Activated T-helper 1 cell treated with anti-CD3 and anti-CD28 coated beads, Interleukin-2, amount 50 U/mL, for 16 hours (primary cell): ENCODE data around the gene MEGF9.

Source experiments
- DNase-seq, 2 donors: peaks; one replicate each; pipeline ENCODE4 v3.0.0-alpha.2; 2020; ENCODE audit warnings: low read depth in 1 of 2, low spot score in 1 of 2

Gene MEGF9

DNA sequence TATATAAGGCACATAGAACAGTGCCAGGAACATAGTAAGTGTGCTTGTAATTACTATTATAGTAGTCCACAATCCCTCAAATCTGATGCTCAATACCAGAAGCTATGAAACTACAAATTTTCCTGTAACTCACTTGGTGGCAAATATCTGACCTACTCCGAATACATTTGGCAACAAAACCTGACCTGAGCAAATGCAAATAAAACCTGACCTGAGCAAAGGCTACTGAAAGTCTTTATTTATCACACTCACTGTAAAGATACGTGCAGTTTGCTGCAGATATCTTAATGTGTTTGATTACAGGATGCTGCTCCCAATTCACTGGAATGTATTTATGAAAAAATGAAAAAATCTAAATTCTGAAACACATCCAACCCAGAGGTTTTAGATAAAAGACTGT, 7.1 kb downstream of the MEGF9 start:
- DNase-seq, result no peak

DNA sequence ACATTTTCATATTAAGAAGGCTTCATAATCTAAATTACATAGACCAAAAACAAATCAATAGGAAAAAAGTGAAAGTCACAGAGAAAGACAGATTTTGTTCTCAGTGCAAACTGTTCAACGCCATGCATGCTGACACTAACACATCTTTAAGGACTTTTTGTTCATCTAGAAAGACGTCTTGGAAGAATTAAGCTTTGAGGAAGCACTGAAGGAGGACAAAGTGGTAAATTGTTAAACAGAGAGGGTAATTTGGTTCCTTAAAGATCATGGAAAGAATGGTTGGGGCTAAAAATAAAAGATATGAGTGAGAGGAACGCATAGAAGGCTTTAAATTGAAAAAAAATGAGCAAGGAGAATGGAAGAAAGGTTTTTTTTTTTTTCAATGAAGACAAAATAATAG, 9.1 kb downstream of the MEGF9 start:
- DNase-seq, result no peak

DNA sequence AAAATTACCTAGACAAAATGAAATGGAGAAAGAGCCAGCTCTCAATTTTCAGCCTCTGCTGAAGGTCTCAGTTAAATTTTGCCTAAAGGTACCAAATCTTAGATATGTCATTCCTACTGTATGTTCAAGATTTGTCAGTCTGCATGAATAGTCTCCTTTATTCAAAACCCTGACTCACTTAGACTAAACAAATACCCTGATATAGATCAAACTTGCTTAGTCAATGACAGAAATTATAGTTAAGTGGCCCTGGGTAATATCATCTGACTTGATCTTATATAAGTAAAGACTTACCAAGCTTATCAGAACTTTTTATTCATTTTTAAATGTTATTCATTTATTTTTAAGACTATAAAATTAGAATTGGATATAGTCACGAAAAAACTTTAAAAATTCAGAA, 12.2 kb downstream of the MEGF9 start:
- DNase-seq, result no peak

DNA sequence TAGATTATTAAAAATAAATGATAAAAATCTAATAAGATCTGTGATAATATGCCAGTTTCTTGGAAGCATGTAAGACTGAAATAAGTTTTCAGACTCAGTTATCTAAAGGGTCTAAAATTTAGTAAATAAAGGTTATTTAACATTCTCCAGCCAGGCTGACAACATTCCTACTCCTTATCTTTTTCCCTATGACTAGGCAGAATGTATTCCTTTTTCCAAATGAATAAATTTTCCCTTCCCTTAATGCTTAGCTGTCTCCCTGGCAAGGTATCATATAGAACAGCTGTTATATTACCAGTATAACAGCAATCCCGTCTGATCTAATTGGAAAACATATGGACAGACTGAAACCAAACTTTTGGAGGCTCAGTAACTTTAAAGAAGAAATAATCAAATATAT, 13.0 kb downstream of the MEGF9 start:
- no peak for DNase-seq

DNA sequence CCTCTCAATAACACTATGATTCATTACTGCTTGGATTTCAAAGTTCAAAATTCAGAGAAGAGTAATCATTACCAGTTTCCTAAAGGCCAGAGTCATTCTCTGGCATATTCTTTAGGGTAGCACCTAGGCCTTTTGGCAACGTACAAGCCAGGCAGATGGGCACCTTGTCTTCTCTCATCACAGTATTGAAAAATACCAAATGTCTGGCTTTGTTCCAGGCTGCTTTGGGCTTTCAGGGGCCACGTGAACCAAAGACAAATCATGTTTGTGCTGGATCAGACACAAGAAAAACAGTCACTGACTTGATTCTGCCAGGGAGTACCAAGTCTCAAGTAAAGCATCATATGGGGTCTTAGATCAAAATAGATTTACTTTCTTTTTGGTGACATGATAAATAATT, 15.5 kb downstream of the MEGF9 start:
- no peak for DNase-seq

DNA sequence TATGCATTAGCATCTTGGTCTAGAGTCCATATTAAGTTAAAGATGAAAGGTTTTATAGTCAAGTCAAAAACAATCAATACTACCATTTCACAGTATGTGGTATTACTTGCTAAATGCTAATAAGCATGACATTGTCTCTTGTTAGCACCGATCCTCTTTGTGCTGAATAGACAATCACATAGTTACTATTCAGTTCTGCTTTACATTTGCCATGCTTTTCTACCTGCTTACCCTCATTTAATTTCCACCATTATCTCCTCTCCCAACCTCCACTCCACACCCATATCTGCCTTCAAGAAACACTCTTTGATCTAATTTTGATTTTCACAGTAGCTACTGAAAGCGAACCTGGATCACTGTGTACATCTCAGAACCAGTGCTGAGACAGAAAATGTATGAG, 16.8 kb downstream of the MEGF9 start:
- no peak for DNase-seq

DNA sequence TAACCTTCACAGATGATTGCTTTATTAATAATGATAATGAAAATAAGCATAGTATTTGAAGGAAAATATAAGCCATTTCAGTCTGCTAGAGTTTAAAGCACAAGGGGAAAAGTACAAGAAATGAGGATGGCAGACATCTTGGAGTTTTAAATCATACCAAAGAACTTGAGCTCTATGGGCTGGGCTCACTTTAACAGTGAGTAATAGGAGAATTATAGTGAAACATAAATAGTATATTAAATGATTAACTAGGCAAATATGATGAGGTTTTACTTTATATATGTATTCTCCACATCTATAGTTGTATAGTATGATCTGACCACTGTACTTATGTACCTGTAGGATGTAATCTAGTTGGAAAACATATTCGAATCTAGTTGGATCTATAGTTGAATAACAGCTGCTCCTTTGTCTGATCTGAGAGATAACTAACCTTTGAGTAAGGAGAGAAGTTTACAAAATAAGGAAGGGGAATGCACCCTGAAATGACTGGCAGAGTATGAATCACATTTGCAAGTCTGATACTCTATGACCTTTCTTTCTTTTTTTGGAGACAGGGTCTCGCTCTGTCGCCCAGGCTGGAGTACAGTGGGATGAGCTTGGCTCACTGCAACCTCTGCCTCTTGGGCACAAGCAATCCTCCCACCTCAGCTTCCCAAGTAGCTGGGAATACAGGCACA, 17.6 kb downstream of the MEGF9 start:
- DNase-seq, result no peak

DNA sequence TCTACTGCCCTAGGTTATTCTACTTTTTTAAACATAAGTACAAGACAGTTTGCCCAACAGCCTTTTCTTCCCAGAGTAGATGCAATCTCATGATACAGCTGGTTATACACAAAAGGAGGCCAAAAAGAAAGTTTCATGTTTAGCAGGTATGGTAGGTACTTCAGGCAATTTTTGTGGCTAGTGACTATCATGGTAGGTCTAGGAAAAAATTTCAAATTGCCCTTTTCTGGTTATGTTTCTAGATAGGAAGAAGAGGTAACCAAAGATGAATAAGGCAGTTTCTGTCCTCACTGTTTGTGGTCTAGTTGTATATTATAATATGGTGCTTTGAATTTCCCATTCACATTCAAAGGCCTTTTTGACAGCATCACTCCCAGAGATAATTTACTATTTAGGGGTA, 19.7 kb downstream of the MEGF9 start:
- DNase-seq, result no peak

DNA sequence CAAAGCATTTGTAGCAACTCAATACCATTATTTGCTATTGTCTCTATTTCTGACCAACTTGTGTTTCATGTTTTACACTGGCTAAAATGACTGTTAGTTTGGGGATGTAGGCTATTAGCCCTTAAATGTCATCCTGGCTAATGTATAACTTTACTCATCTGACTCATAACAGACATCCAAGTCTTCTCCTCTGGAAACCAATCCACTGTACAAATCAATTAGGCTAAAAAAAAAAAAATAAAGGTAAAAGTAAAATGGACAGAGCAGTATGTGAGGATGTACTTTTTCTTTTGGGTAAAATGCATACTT, 20.6 kb downstream of the MEGF9 start:
- DNase-seq, result no peak

DNA sequence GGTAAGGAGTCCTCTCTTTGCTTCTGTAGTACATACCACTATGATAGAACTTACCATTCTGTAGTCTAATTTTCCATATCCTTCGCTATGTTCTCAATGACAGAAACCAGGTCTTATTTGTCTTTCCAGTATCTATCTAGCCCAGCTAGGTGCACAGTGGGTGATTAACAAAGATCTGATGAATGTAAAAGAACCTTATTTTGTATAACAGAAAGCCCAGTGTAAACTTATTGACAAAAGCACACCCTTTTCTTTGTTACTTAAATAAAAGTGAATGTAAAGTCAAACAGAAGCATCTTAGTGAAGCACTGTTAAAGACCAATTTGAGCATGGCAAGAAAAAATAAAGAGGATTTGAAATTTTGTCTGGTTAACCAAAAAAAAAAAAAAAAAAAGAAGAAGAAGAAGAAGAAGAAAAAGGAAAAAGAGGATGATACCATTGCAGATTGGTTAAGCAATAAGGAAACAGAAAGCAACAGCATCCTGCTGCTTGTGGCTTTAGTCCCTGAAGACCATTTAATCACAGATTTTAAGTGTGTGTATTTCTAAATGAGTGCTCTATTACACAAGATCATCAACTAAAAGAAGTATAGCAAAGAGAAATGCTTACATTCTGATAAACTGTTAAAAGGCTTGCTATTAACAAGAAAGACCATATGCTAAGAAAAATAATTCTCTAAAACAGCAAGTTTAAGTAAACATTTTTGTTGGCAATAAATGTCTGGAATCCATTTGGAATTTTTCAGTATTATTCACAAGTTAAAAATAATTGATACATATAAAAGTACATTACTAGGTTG, 21.2 kb downstream of the MEGF9 start:
- no peak for DNase-seq

DNA sequence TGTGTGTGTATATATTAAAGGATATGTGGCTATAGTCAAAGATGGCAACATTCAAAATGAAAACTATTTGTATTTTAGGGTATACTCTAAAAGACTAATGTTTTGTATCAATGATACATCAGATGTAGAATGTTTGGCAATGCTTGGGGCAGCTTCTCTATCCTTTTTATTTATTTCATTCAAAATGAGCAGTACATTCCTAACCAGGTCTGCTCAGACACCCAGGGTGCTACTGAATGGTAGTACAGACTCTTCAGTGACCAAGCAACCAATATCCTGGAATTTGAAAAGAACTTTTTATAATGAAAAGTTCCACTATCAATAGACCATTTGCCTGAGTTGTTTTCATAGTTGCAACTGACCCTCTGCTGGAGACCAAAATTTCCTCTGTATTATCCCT, 23.9 kb downstream of the MEGF9 start:
- DNase-seq, result no peak

DNA sequence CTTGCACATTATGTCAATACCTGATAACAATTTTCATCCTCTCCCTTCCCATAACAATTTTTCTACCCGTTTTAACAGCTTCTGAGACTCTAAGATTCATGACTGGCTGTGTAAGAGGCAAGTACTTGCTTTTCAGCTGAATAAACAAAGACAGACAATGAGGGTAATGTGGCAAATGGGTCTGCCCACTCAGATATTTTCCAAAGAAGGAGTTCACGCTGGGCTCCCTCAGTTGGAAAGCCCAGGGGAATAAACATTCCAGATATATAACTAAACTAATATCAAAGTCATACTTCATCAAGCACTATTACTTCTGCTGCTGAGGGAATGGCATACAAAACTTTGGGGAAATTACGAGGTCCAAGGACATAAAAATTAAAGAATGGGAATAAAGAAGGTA, 24.4 kb downstream of the MEGF9 start:
- no peak for DNase-seq

DNA sequence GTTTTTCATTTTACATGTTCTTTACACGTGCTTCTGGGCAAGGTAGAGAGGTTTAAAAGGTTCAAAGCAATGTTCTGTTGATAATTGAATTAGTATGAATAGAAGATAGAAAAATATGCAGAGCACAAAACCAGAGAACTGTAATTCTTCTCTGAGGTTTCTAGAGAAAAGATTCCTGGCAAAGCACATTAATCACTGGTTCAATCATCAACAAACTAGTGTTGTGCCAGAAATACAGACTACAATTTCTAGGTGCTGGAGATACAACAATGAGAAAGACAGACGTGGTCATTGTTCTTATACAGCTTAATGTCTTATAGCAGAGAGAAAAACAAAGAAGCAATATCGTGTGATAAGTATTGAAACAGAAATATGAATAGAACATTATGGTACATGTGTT, 25.5 kb downstream of the MEGF9 start:
- no peak for DNase-seq

DNA sequence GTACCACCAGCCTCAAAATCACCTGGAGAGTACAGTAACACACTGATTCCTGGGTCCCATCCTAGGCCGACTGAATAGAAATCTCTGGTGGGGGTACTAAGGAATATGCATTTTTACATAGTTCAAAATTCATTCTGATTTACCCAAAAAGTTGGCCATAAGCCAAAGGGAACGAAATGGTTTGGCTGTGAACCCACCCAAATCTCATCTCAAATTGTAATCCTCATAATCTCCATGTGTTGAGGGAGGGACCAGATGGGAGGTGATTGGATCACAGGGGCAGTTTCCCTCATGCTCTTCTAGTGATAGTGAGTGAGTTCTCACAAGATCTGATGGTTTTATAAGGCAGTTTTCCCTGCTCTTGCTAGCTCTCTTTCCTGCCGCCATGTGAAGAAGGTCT, 31.1 kb downstream of the MEGF9 start:
- DNase-seq, result no peak

DNA sequence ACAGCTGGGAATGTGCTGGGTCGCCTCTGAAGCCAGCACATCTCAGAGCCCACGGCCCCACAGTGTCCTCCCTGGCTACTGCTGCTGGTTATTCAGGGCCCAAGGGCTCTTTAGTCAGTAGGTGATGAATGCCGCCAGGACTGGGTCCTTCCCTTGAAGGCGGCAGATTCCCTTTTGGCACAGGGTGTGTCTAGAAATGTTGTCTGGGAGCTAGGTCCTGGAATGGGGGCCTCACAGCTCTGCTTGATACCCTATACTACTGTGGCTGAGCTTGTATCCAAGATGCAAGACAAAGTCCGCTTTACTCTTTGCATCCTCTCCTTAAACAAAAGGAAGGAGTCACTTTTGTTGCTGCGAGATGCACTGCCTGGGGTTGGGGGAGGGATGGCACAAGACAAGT, 33.1 kb downstream of the MEGF9 start:
- no peak for DNase-seq

DNA sequence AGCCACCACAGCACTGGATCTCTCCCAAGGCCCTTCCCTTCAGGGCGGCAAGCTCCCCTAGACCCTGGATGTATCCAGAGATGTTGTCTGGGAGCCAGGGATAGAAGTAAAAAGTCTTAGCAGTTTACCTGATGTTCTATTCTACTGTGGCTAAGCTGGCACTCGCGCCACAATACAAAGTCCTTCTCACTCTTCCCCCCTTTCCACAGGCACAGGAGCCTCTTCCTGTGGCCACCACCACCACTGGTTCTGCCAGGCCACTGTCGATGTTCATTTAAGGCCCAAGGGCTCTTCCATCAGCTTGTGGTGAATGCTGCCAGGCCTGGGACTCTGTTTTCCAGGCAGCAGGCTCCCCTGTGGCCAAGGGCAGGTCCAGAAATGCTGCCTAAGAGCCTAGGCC, 33.7 kb downstream of the MEGF9 start:
- DNase-seq, result no peak

DNA sequence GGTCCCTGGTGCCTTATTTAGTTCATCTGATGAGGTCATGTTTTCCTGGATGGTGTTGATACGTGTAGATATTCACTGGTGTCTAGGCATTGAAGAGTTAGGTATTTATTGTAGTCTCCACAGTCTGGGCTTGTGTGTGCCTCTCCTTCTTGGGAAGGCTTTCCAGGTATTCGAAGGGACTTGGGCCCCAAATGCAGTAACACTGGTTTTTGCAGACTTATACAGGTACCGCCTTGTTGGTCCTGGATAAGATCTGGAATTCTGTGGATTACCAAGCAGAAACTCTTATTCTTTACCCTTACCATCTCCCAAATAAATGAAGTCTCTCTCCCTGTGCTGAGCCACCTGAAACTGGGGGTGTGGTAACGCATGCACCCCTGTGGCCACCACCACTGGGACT, 34.1 kb downstream of the MEGF9 start:
- no peak for DNase-seq

DNA sequence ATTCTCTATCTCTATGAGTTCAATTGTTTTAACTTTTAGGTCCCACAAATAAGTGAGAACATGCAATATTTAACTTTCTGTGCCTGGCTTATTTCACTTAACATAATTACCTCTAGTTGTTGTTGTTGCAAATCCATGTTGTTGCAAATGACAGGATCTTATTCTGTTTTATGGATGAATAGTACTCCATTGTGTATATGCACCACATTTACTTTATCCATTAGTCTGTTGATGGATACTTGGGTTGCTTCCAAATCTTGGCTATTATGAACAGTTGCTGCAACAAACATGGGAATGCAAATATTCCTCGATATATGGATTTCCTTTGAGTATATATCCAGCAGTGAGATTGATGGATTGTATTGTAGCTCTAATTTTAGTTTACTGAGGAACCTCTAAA, 36.3 kb downstream of the MEGF9 start:
- DNase-seq, result no peak

DNA sequence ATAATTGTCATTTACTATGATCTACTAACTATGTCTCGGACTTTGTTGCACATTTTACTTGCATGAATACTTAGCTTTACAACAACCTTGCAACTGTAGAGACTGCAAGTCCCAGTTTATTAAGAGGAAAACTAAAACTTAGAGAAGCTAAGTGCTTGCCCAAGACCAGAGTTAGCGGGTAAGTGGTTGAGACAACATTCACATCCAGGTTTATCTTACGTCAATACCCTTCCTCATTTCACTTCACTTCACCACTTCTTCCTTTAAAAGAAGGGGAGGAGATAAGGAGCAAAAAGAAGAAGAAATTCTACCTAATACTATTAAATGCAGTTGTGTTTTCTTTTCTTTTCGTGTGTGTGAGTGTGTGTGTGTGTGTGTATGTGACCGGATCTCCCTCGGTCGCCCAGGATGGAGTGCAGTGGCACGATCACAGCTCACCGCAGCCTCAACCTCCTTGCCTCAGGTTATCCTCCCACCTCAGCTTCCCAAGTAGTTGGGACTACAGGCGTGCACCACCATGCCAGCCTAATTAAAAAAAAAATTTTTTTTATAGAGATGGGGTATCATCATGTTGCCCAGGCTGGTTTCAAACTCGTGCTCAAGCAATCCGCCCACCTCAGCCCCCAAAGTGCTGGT, 37.4 kb downstream of the MEGF9 start:
- no peak for DNase-seq

DNA sequence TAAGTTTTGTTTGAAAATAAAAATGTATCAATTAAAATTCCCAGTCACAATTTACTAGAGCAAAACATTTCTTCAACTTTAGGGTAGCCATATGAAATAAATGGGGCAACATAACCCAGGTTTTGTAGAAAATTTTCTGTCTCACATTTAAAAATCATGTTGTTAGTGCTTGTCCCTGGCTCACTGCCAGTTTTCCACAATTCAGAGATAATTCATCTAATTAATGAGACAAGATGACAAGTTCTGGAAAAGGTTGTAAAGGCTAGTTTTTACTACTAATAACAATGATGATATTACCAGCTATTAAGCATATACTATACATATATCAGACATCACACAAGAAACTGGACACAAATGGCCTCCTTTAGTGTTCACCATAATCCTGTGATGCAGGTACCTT, 45.9 kb downstream of the MEGF9 start:
- DNase-seq, result no peak

DNA sequence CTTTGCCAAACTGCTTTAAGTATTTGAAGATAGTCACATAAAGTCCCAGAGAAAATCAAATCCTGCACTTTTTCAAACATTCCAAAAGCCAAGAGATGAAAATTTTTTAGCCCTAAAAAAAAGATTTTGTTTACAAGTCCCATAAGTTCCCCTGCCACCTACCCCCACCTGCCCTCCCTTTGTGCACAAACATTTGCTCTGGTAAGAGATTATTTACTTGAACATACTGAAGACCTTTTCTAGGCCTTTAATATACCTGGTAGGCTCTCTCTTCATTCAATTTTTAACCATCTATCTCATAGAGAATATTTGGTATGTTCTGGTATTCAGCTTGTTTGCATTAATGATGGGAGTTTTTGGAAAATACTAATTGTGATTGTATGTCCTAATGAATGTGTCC, 50.3 kb downstream of the MEGF9 start:
- no peak for DNase-seq

DNA sequence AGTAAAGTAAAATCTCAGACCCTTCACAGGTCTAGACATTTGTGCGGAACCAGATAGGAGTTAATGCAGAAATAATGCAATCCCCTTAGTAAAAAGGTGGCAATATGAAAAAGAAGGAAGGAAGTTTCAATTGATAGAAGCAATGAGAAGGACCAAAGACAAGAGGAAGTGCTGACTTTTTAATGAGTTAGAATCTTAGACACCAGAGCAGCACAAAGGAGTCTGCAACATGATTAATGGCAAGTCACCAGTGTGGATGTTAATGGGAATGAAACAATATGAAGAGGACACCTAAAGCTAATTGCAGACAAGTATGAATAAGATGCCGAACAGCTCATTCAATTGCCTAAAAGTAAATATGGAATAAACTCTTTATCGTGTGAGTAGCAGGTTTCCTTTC, 50.9 kb downstream of the MEGF9 start:
- no peak for DNase-seq

DNA sequence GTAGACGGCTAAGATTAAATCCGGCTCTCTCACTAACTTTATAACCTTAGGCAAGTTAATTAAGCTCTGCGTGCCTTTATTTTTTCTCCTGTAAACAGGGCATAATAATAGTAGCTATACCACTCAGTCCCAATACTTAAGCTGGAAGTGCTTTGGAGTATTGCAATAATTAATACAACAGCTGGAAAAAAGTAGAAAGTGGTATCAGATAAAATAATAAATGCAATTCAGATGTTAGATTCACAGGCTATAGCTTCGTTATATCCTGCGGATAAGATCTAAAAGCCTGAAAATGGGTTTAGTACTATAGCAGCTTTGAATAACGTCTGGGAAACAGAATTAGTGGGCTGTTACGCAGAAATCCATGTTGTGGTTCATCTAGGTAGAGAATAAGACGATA, 51.8 kb downstream of the MEGF9 start:
- DNase-seq, result no peak
